H9 (cell line): ENCODE results near the gene MYO5C. TPM values are rescaled to one million over a fixed set of nuclear protein-coding genes. Genes with fewer than 3 reads are reported as not detected.

Source experiments
- DNase-seq: peaks from one replicate; pipeline ENCODE4 v3.0.0-alpha.2; 2017
- H2AFZ ChIP-seq: one replicate; pipeline ENCODE4 v1.6.1; 2013; ENCODE audit warnings: mild to moderate bottlenecking, low read length, control low read depth, moderate library complexity
- H2AK5ac ChIP-seq: 2 replicates; pipeline ENCODE4 v1.6.1; 2013; ENCODE audit warnings: low read length, control low read depth, mixed read lengths; ENCODE audit not compliant: insufficient read length
- H2BK120ac ChIP-seq: one replicate; pipeline ENCODE4 v1.6.1; 2013; ENCODE audit warnings: low read depth, mild to moderate bottlenecking, low read length, control low read depth, inconsistent platforms; ENCODE audit not compliant: poor library complexity, severe bottlenecking
- H2BK12ac ChIP-seq: 2 replicates; pipeline ENCODE4 v1.6.1; 2013; ENCODE audit warnings: low read length, control low read depth, mixed read lengths, low read depth; ENCODE audit not compliant: insufficient read length
- H2BK15ac ChIP-seq: 2 replicates; pipeline ENCODE4 v1.6.1; 2013; ENCODE audit warnings: low read depth, low read length, control low read depth
- H2BK20ac ChIP-seq: one replicate; pipeline ENCODE4 v1.6.1; 2013; ENCODE audit warnings: low read depth, mild to moderate bottlenecking, low read length, control low read depth, inconsistent platforms; ENCODE audit not compliant: poor library complexity, severe bottlenecking
- H2BK5ac ChIP-seq: 2 replicates; pipeline ENCODE4 v1.6.1; 2013; ENCODE audit warnings: low read length, control low read depth, mixed read lengths; ENCODE audit not compliant: insufficient read length
- H3K14ac ChIP-seq: 2 replicates; pipeline ENCODE4 v1.6.1; 2013; ENCODE audit warnings: low read length, control low read depth; ENCODE audit not compliant: insufficient read depth
- H3K18ac ChIP-seq: 2 replicates; pipeline ENCODE4 v1.6.1; 2013; ENCODE audit warnings: low read depth, mild to moderate bottlenecking, mixed read lengths, low read length, control low read depth; ENCODE audit not compliant: insufficient read length
- H3K23ac ChIP-seq: 2 replicates; pipeline ENCODE4 v1.6.1; 2013; ENCODE audit warnings: low read length, control low read depth, mixed read lengths, low read depth; ENCODE audit not compliant: insufficient read length
- H3K23me2 ChIP-seq: 2 replicates; pipeline ENCODE4 v1.6.1; 2013; ENCODE audit warnings: low read depth, mild to moderate bottlenecking, mixed read lengths, low read length, control low read depth; ENCODE audit not compliant: insufficient read length, poor library complexity, severe bottlenecking
- H3K27ac ChIP-seq: 2 replicates; pipeline ENCODE4 v1.5.1; 2013; ENCODE audit warnings: low read length, control low read depth, mixed read lengths, low read depth; ENCODE audit not compliant: insufficient read length
- H3K27me3 ChIP-seq: 2 replicates; pipeline ENCODE4 v1.6.1; 2013; ENCODE audit warnings: low read length, control low read depth, inconsistent platforms; ENCODE audit not compliant: insufficient read depth
- H3K4ac ChIP-seq: 2 replicates; pipeline ENCODE4 v1.6.1; 2013; ENCODE audit warnings: low read depth, mild to moderate bottlenecking, control low read depth, inconsistent platforms, low read length, moderate library complexity
- H3K4me1 ChIP-seq: 2 replicates; pipeline ENCODE4 v1.6.1; 2013; ENCODE audit warnings: low read length, control low read depth, inconsistent platforms; ENCODE audit not compliant: insufficient read depth
- H3K4me2 ChIP-seq: 2 replicates; pipeline ENCODE4 v1.6.1; 2013; ENCODE audit warnings: low read length, control low read depth, mixed read lengths; ENCODE audit not compliant: insufficient read length, insufficient read depth
- H3K56ac ChIP-seq: 2 replicates; pipeline ENCODE4 v1.6.1; 2013; ENCODE audit warnings: low read depth, mild to moderate bottlenecking, mixed read lengths, low read length, control low read depth; ENCODE audit not compliant: insufficient read length
- H3K79me1 ChIP-seq: 2 replicates; pipeline ENCODE4 v1.6.1; 2013; ENCODE audit warnings: low read depth, mild to moderate bottlenecking, moderate library complexity, low read length, control low read depth, inconsistent platforms; ENCODE audit not compliant: insufficient read depth, poor library complexity, severe bottlenecking
- H3K79me2 ChIP-seq: 2 replicates; pipeline ENCODE4 v1.6.1; 2013; ENCODE audit warnings: low read length, control low read depth, inconsistent platforms; ENCODE audit not compliant: insufficient read depth
- H3K9ac ChIP-seq: 2 replicates; pipeline ENCODE4 v1.6.1; 2013; ENCODE audit warnings: low read length, control low read depth, mixed read lengths; ENCODE audit not compliant: insufficient read length; ENCODE audit errors: extremely low read depth
- H3K9me3 ChIP-seq: one replicate; pipeline ENCODE4 v1.6.1; 2013; ENCODE audit warnings: low read depth, low read length, inconsistent platforms; ENCODE audit not compliant: control insufficient read depth
- H3T11ph ChIP-seq: one replicate; pipeline ENCODE4 v1.6.1; 2013; ENCODE audit warnings: mild to moderate bottlenecking, low read length, control low read depth, inconsistent platforms
- H4K20me1 ChIP-seq: one replicate; pipeline ENCODE4 v1.6.1; 2013; ENCODE audit not compliant: control insufficient read depth, insufficient read length, insufficient read depth
- H4K5ac ChIP-seq: 2 replicates; pipeline ENCODE4 v1.6.1; 2013; ENCODE audit warnings: low read depth, mild to moderate bottlenecking, mixed read lengths, low read length, control low read depth; ENCODE audit not compliant: insufficient read length
- H4K8ac ChIP-seq: replicated peaks from 2 replicates; pipeline ENCODE4 v1.6.1; 2013; ENCODE audit warnings: low read length, control low read depth, mixed read lengths, low read depth; ENCODE audit not compliant: insufficient read length
- H4K91ac ChIP-seq: 2 replicates; pipeline ENCODE4 v1.6.1; 2013; ENCODE audit warnings: low read depth, mild to moderate bottlenecking, moderate library complexity, mixed read lengths, low read length, control low read depth; ENCODE audit not compliant: insufficient read length
- H3K27ac Mint-ChIP-seq, 3 experiments: 2 replicates in 2 of 3; 3 replicates in 1 of 3; pipeline ENCODE4 v1.8.0; 2020 to 2021; ENCODE audit warnings: mixed read lengths in 3 of 3, mild to moderate bottlenecking in 1 of 3, moderate library complexity in 1 of 3
- H3K27me3 Mint-ChIP-seq: 2 replicates; pipeline ENCODE4 v1.8.0; 2021; ENCODE audit warnings: low read depth, mild to moderate bottlenecking, moderate library complexity, mixed read lengths
- H3K36me3 Mint-ChIP-seq, 3 experiments: 2 replicates in 2 of 3; 3 replicates in 1 of 3; pipeline ENCODE4 v1.8.0; 2020 to 2021; ENCODE audit warnings: low read depth in 3 of 3, mixed read lengths in 3 of 3; ENCODE audit not compliant: insufficient read depth in 1 of 3
- H3K4me1 Mint-ChIP-seq, 2 experiments: 2 replicates each; pipeline ENCODE4 v1.8.0; 2020; ENCODE audit warnings: mixed read lengths in 2 of 2
- H3K4me3 Mint-ChIP-seq, 2 experiments: 2 replicates in 1 of 2; 3 replicates in 1 of 2; pipeline ENCODE4 v1.8.0; 2020 to 2021; ENCODE audit warnings: mild to moderate bottlenecking in 2 of 2, mixed read lengths in 2 of 2, moderate library complexity in 1 of 2
- H3K9me3 Mint-ChIP-seq, 2 experiments: 2 replicates in 1 of 2; 3 replicates in 1 of 2; pipeline ENCODE4 v1.8.0; 2020; ENCODE audit warnings: mild to moderate bottlenecking in 2 of 2, mixed read lengths in 2 of 2, moderate library complexity in 1 of 2
- WGBS: extraction: QIAGEN DNeasy Blood & Tissue Kit; methylation state at CpG from one replicate; pipeline ENCODE4 v1.1.7; 2013; ENCODE audit warnings: missing lambda C conversion rate, low lambda C conversion rate, mixed read lengths; ENCODE audit not compliant: insufficient read length; ENCODE audit errors: extremely low coverage; 5-methylcytosine and 5-hydroxymethylcytosine counted together
- total RNA-seq: library from RNA; stranded (reverse); gene quantifications from 2 replicates; pipeline ENCODE4 v1.2.1, GENCODE V29; 2021
- TF ChIP-seq, protein P1 (sequence below): fragments of 200-600 bp; sonication (generic); conservative IDR thresholded peaks from 3 replicates; pipeline ENCODE4 v1.8.0; 2021; ENCODE audit warnings: antibody characterized with exemption, mild to moderate bottlenecking

Gene MYO5C
- total RNA-seq, 1 experiment from 2014 or later, result 22.2 TPM

DNA sequence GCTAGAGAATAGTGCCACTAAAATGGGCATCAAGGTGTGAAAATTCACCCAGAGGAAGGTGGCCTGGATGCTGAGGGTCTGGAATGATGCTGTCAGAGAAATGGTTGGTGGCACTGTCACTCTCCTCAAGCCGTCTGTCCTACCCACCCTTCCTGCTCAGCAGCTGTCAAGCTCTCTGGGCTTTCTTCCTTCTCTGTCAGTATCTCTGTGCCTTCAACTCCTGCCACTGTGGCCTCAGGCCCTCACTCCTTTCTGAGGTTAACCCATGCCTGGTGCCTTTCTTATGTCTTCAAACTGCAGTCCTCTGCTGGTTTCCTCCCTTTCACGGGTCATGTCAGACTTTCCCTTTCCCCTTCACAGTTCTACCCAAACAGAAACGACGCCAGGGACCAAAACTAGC is 4.4 kb downstream of the MYO5C start:
- H3K23ac ChIP-seq, result no peak overlapping the region
- no peak overlapping the region for H4K5ac ChIP-seq
- no peak overlapping the region for H4K91ac ChIP-seq
- no CpG with 5 or more reads among the region's 4 CpGs for WGBS
- no peak overlapping the region for H2AFZ ChIP-seq
- peaks cover 23 to 35% (median 27%) of the 10 kb centered on the region in 3 experiments for H3K36me3 Mint-ChIP-seq
- H3K27ac ChIP-seq, result no peak overlapping the region
- H3K14ac ChIP-seq, result no peak overlapping the region
- H3K79me2 ChIP-seq, result peaks cover 4% of the 10 kb centered on the region; the same call in 1 of the 2 replicates
- peaks cover 7% of the 10 kb centered on the region for H3K23me2 ChIP-seq
- no peak overlapping the region for H3K4me2 ChIP-seq
- H3K4me1 Mint-ChIP-seq, result peaks cover 46 to 49% of the 10 kb centered on the region in 2 experiments
- no peak overlapping the region for H2BK15ac ChIP-seq
- no peak overlapping the region for H2AK5ac ChIP-seq
- no peaks in the 10 kb centered on the region for H3K9me3 ChIP-seq
- H4K20me1 ChIP-seq, result no peaks in the 10 kb centered on the region
- H3K18ac ChIP-seq, result no peak overlapping the region
- no peak overlapping the region for H2BK20ac ChIP-seq
- H3K27me3 ChIP-seq, result no peaks in the 10 kb centered on the region
- TF ChIP-seq, protein P1, sequence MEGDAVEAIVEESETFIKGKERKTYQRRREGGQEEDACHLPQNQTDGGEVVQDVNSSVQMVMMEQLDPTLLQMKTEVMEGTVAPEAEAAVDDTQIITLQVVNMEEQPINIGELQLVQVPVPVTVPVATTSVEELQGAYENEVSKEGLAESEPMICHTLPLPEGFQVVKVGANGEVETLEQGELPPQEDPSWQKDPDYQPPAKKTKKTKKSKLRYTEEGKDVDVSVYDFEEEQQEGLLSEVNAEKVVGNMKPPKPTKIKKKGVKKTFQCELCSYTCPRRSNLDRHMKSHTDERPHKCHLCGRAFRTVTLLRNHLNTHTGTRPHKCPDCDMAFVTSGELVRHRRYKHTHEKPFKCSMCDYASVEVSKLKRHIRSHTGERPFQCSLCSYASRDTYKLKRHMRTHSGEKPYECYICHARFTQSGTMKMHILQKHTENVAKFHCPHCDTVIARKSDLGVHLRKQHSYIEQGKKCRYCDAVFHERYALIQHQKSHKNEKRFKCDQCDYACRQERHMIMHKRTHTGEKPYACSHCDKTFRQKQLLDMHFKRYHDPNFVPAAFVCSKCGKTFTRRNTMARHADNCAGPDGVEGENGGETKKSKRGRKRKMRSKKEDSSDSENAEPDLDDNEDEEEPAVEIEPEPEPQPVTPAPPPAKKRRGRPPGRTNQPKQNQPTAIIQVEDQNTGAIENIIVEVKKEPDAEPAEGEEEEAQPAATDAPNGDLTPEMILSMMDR, result no peak
- no peak overlapping the region for H3K56ac ChIP-seq
- H2BK5ac ChIP-seq, result no peak overlapping the region
- no peak overlapping the region for H3K4ac ChIP-seq
- DNase-seq, result no peak
- no peak overlapping the region for H2BK12ac ChIP-seq
- H3K9me3 Mint-ChIP-seq, result peaks cover 4 to 5% of the 10 kb centered on the region in 2 experiments; a peak in 4 of 5 replicates
- H3K27ac Mint-ChIP-seq, result peak overlapping the region in 2 of 3 experiments; percentile 13 to 74; a peak in 2 of 7 replicates
- no peak overlapping the region for H4K8ac ChIP-seq
- no peak overlapping the region for H3K9ac ChIP-seq
- no peak overlapping the region for H3K4me3 Mint-ChIP-seq
- H3T11ph ChIP-seq, result no peak overlapping the region
- H3K27me3 Mint-ChIP-seq, result no peaks in the 10 kb centered on the region
- H3K4me1 ChIP-seq, result peaks cover 6% of the 10 kb centered on the region; the same call in 1 of the 2 replicates
- no peak overlapping the region for H2BK120ac ChIP-seq
- H3K79me1 ChIP-seq, result no peaks in the 10 kb centered on the region
